ENCODE measurements around the gene SLC22A31.
"Not testable (repeated sequence)": the region's sequence is repeated elsewhere in the genome, so short reads cannot be mapped to it uniquely, and the experiment has no call there.

The SLC22A31 gene

GRCh38 chr16:89200850-89201411, 594 bp upstream of the SLC22A31 start:
- H3K4me1 Mint-ChIP-seq: peaks cover 18% of the 10 kb centered on the region
- no peaks in the 10 kb centered on the region for H3K9me3 Mint-ChIP-seq
- H3K4me3 Mint-ChIP-seq: peak overlapping the region; percentile 64
- H3K27ac Mint-ChIP-seq: no peak overlapping the region
- H3K27me3 Mint-ChIP-seq: peaks cover 29% of the 10 kb centered on the region
- H3K36me3 Mint-ChIP-seq: no peaks in the 10 kb centered on the region

DNA sequence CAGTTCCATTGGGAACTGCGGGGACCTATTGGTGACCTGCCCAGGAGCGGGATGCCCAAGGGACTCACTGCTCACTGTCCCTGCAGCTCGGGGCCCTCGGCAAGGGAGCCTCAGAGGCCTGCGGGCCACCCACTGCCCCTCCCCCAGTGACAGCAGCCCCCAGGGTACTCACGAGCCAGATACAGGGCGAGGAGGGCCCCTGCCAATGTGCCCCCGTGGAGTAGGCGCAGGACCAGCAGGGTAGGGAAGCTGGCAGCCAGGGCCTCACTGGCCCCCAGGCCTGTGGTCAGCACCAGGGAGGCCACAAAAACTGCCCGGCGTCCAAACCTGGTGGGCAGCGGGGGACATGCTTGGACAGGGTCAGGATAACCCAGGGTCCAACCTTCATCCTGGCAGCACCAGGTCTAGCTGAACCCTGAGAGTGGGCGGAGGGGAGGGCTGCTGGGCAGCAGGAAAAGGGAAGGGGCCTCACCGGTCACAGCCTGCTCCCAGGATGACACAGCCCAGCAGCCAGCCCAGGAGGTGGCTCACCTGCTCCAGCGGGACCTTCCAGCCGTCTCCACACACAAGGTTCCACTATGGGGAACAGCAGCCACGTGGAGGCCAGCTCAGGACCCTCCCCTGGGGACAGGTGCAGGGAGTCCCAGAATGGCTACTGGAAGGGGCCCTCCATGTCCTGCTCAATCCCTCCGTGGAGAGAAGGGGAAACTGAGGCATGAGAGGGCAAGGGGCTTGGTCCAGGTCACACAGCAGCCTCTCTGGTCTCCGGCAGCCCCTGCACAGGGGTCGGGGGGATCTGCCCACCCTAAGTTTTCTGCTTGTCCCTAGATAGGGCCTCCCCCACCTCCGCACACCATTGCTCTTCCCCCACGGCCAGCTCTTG, 855 bp downstream of the SLC22A31 start:
- H3K27ac Mint-ChIP-seq: no peak overlapping the region
- no peaks in the 10 kb centered on the region for H3K36me3 Mint-ChIP-seq
- peaks cover 25% of the 10 kb centered on the region for H3K27me3 Mint-ChIP-seq
- no peaks in the 10 kb centered on the region for H3K9me3 Mint-ChIP-seq
- peaks cover 18% of the 10 kb centered on the region for H3K4me1 Mint-ChIP-seq
- no peak overlapping the region for H3K4me3 Mint-ChIP-seq

DNA sequence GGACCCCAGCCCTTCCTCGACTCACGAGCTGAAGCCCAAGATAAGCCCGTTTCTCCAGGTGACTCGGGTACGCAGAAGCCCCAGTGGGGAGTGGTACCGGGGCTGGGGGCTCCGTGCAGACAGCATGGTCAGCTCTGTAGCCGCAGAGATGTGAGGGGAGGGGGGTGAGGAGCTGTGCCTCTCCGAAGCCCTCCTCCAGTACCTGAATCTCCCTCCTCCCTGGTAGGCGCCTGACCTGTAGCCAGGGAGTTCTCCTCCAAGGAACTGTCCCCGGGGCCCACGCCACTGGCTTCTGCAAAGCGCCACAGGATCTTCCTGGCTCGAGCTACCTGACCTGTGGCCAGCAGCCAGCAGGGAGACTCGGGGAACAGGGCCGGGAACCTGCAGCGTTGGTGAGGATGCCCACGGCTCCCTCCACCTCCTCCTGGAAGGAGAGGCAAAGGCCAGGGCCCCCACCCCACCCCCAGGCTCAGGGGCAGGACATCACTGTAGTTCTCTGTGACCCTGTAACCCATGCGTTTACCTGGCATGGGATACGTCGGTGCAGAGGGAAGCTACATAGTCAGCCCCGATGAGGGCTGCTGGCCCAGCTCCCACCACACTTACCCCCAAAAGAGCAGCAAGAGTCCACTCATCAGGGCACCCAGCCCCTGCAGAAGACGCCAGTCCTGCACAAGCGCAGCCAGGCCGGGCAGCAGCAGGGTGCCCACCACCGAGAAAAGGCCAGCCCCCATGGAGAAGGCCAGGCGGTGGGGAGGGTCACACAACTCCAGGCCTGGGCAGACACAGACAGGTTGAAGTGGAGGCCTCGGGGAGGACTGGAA, 1.7 kb downstream of the SLC22A31 start:
- peaks cover 18% of the 10 kb centered on the region for H3K27me3 Mint-ChIP-seq
- H3K4me1 Mint-ChIP-seq: peaks cover 18% of the 10 kb centered on the region
- H3K9me3 Mint-ChIP-seq: no peaks in the 10 kb centered on the region
- no peaks in the 10 kb centered on the region for H3K36me3 Mint-ChIP-seq
- no peak overlapping the region for H3K27ac Mint-ChIP-seq
- H3K4me3 Mint-ChIP-seq: no peak overlapping the region

GRCh38 chr16:89197633-89198416, 2.5 kb downstream of the SLC22A31 start:
- no peaks in the 10 kb centered on the region for H3K9me3 Mint-ChIP-seq
- no peak overlapping the region for H3K4me3 Mint-ChIP-seq
- peaks cover 13% of the 10 kb centered on the region for H3K4me1 Mint-ChIP-seq
- H3K27ac Mint-ChIP-seq: peak overlapping the region; percentile 35
- no peaks in the 10 kb centered on the region for H3K36me3 Mint-ChIP-seq
- peaks cover 10% of the 10 kb centered on the region for H3K27me3 Mint-ChIP-seq

DNA sequence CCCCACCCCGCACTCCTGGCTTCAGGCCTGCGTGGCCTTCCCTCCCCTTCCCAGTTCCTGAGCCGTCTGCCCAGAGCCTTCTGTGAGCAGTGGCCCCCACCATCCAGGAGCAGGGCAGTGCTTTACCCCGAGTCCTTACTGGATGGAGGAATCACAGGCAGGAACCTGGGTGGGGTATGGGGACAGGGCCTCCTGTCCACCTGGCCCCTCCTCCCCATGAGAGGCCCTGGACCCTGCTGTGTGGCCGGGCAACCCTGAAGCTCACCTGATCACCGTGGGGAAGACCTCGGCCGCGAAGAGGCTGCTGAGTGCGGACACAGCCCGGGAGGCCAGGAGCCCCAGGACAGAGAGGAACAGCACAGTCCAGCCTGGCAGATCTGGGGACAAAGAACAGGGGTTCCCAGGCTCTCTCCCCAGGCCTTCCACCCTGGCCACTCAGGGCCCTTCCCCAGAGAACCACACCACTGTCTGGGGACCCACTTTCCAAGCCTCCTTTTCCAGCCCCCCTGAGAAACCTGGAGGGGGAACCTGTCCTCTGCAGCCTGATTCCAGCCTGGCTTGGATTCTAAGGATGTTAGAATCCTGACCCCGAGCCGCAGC, 3.2 kb downstream of the SLC22A31 start:
- Mint-ChIP-seq H3K27ac (no peak overlapping the region), H3K4me1 (peaks cover 10% of the 10 kb centered on the region), H3K27me3 (peaks cover 7% of the 10 kb centered on the region), H3K9me3 (no peaks in the 10 kb centered on the region), H3K4me3 (no peak overlapping the region), H3K36me3 (no peaks in the 10 kb centered on the region)

GRCh38 chr16:89195521-89196171, 4.7 kb downstream of the SLC22A31 start:
- Mint-ChIP-seq H3K4me3 (no peak overlapping the region), H3K36me3 (no peaks in the 10 kb centered on the region), H3K4me1 (peaks cover 11% of the 10 kb centered on the region), H3K27me3 (peaks cover 6% of the 10 kb centered on the region), H3K27ac (no peak overlapping the region), H3K9me3 (no peaks in the 10 kb centered on the region)

DNA sequence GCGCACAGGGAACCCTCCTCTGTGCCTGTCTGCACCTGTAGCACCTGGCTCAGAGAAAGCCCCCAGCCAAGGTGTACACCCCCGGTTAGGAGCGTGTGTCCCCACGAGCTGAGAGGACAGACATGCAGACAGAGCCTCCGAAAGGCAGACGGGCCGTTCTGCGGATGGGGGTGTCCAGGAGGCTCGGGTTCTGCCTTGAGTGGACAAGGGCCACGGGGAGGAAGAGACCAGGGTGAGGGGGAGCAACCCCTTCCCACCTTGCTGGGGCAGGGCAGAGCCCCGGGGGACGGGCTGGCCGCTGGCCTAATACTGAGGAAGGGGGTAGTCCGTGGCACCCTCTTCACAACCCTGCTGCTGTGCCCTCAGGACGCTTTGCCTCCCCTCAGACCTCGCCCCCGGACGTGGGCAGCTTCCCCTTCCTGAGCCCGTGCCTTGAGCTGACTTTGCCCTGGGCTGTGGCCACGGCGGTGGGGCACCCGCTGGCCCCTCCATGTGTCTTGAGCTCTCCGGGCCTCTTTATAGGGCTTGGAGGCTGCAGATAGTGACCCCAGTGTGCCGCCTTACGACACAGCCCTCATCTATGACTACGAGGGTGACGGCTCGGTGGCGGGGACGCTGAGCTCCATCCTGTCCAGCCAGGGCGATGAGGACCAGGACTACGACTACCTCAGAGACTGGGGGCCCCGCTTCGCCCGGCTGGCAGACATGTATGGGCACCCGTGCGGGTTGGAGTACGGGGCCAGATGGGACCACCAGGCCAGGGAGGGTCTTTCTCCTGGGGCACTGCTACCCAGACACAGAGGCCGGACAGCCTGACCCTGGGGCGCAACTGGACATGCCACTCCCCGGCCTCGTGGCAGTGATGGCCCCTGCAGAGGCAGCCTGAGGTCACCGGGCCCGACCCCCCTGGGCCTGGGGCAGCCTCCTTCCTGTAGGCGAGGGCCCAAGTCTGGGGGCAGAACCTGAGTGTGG, 5.7 kb downstream of the SLC22A31 start:
- Mint-ChIP-seq H3K27me3 (no peaks in the 10 kb centered on the region), H3K36me3 (no peaks in the 10 kb centered on the region), H3K4me1 (peaks cover 4% of the 10 kb centered on the region), H3K4me3 (no peak overlapping the region), H3K9me3 (no peaks in the 10 kb centered on the region), H3K27ac (no peak overlapping the region)

- Mint-ChIP-seq H3K27me3 (no peaks in the 10 kb centered on the region), H3K36me3 (no peaks in the 10 kb centered on the region), H3K4me1 (peaks cover 4% of the 10 kb centered on the region), H3K9me3 (no peaks in the 10 kb centered on the region), H3K4me3 (no peak overlapping the region), H3K27ac (no peak overlapping the region)
Measured at GRCh38 chr16:89193576-89194293, 6.6 kb downstream of the SLC22A31 start.

DNA sequence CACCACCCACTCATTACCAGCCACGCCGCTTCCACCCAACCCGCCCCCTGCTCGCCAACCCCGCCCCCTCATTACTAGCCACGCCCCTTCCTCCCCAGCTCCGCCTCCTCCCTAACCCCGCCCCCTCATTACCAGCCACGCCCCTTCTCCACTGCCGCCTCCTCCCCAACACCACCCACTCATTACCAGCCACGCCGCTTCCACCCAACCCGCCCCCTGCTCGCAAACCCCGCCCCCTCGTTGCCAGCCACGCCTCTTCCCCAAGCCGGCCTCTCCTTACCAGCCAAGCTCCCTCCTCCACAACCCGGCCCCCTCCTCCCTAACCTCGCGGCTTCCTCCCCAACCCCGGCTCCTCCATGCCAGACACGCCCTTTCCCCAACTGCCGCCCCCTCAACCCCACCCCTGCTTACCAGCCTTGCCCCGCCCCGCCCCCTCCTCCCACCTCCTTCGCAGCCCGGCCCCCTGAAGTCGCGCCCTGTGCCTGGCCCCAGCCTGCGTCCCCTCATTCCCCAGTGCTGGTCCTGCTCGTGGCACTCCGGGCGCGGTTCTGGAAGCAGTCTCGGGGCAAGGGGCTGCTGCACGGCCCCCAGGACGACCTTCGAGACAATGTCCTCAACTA, 7.3 kb downstream of the SLC22A31 start:
- H3K4me3 Mint-ChIP-seq: no peak overlapping the region
- no peaks in the 10 kb centered on the region for H3K36me3 Mint-ChIP-seq
- no peaks in the 10 kb centered on the region for H3K27me3 Mint-ChIP-seq
- no peak overlapping the region for H3K27ac Mint-ChIP-seq
- H3K4me1 Mint-ChIP-seq: peaks cover 4% of the 10 kb centered on the region
- no peaks in the 10 kb centered on the region for H3K9me3 Mint-ChIP-seq

GRCh38 chr16:89192186-89192955, 8.0 kb downstream of the SLC22A31 start:
- not testable (repeated sequence) for H3K4me1 Mint-ChIP-seq, H3K4me3 Mint-ChIP-seq, H3K9me3 Mint-ChIP-seq, H3K27me3 Mint-ChIP-seq, H3K27ac Mint-ChIP-seq, H3K36me3 Mint-ChIP-seq

- no peaks in the 10 kb centered on the region for H3K36me3 Mint-ChIP-seq
- H3K4me3 Mint-ChIP-seq: no peak overlapping the region
- H3K9me3 Mint-ChIP-seq: no peaks in the 10 kb centered on the region
- H3K27ac Mint-ChIP-seq: no peak overlapping the region
- peaks cover 4% of the 10 kb centered on the region for H3K4me1 Mint-ChIP-seq
- H3K27me3 Mint-ChIP-seq: no peaks in the 10 kb centered on the region
Measured at GRCh38 chr16:89191901-89192185, 8.5 kb downstream of the SLC22A31 start.

DNA sequence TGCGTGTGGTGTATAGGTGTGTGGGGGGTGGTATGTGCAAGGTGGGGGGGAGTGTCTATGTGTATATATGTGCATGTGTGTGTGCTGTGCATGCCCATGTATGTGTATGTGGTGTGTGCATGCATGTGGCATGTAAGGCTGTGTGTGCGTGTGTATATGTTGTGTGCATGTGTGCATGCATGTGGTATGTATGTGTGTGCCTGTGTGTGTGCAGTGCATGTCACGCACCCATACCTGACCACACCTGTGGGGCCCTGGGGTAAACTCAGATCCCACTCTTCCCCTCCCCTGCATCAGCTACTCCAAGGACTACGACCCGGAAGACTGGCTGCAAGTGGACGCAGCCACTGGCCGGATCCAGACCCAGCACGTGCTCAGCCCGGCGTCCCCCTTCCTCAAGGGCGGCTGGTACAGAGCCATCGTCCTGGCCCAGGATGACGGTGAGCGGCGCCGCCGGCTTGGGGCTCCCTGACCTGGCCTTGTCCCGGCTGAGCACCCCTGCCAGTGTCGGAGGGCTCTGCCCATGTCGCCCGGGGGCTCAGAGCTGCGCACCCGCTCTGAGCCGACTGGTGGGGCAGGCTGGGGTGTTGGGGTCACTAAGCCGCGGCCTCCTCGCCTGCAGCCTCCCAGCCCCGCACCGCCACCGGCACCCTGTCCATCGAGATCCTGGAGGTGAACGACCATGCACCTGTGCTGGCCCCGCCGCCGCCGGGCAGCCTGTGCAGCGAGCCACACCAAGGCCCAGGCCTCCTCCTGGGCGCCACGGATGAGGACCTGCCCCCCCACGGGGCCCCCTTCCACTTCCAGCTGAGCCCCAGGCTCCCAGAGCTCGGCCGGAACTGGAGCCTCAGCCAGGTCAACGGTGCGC, 9.1 kb downstream of the SLC22A31 start:
- no peaks in the 10 kb centered on the region for H3K36me3 Mint-ChIP-seq
- H3K27me3 Mint-ChIP-seq: no peaks in the 10 kb centered on the region
- H3K9me3 Mint-ChIP-seq: no peaks in the 10 kb centered on the region
- H3K27ac Mint-ChIP-seq: peak overlapping the region; percentile 59
- peaks cover 4% of the 10 kb centered on the region for H3K4me1 Mint-ChIP-seq
- peak overlapping the region; percentile 33 for H3K4me3 Mint-ChIP-seq
